Upper lobe of left lung (tissue), 6 donors: ENCODE results near the gene DYNC1LI1. TPM values are rescaled to one million over a fixed set of nuclear protein-coding genes. Genes with fewer than 3 reads are reported as not detected.

Source experiments
- ATAC-seq, 2 donors: fragments of 200-7000 bp; cut with Tn5 transposase; one replicate each; pipeline ENCODE4 v1.9.1; 2022; ENCODE audit warnings: mild to moderate bottlenecking in 2 of 2, moderate library complexity in 2 of 2; ENCODE audit not compliant: low FRiP score in 2 of 2
- DNase-seq, 2 donors: peaks; one replicate each; pipeline ENCODE4 v3.0.0-alpha.2; 2019 to 2020
- H3K27ac ChIP-seq, 4 donors: fragments of 200-600 bp; sonication (generic); one replicate each; pipeline ENCODE4 v1.5.1; 2016 to 2019
- H3K27me3 ChIP-seq, 4 donors: fragments of 200-600 bp; sonication (generic); one replicate each; pipeline ENCODE4 v1.5.1; 2017 to 2019
- H3K36me3 ChIP-seq, 4 donors: fragments of 200-600 bp; sonication (generic); one replicate each; pipeline ENCODE4 v1.5.1; 2016 to 2019
- H3K4me1 ChIP-seq, 4 donors: fragments of 200-600 bp; sonication (generic); one replicate each; pipeline ENCODE4 v1.5.1; 2018 to 2019
- H3K4me3 ChIP-seq, 4 donors: fragments of 200-600 bp; sonication (generic); one replicate each; pipeline ENCODE4 v1.5.1; 2017 to 2019; ENCODE audit warnings: mild to moderate bottlenecking in 2 of 4, moderate library complexity in 1 of 4
- H3K9me3 ChIP-seq, 4 donors: fragments of 200-600 bp; sonication (generic); one replicate each; pipeline ENCODE4 v1.5.1; 2018 to 2019
- CTCF ChIP-seq, 6 experiments: fragments of 450-650 bp in 4 of 6; fragments of 200-600 bp in 2 of 6; sonication (generic) in 2 of 6; IDR thresholded peaks; one replicate each; pipeline ENCODE4 v1.5.1; 2016 to 2019; ENCODE audit warnings: antibody characterized with exemption in 6 of 6
- EP300 ChIP-seq, 4 donors: sonication (generic); formaldehyde crosslinking; IDR thresholded peaks; one replicate each; pipeline ENCODE4 v1.5.1; 2017; ENCODE audit warnings: antibody characterized with exemption in 4 of 4, control low read depth in 2 of 4
- POLR2A ChIP-seq, 4 donors: fragments of 450-650 bp; IDR thresholded peaks; one replicate each; pipeline ENCODE4 v1.5.1; 2016 to 2017; ENCODE audit warnings: antibody characterized with exemption in 4 of 4, mild to moderate bottlenecking in 2 of 4
- POLR2AphosphoS5 ChIP-seq, 2 donors: sonication (generic); formaldehyde crosslinking; IDR thresholded peaks; one replicate each; pipeline ENCODE4 v1.5.1; 2017; ENCODE audit warnings: antibody characterized with exemption in 2 of 2
- WGBS, 2 donors: methylation state at CpG; one replicate each; pipeline ENCODE4 v1.1.5; 2017 to 2018; 5-methylcytosine and 5-hydroxymethylcytosine counted together
- total RNA-seq, 6 donors: library from RNA; depleted of rRNA in 4 of 6; stranded (reverse); fragments of >200 nt in 4 of 6; gene quantifications; one replicate each; pipeline versions ENCODE4 v1.1.0 to v1.2.1, GENCODE V29; 2016 to 2021
- donor health status: DM: no; HTN: no; CAD: no; lungs with moderate emphysema.
- donor health status: DM: no; HTN: yes; CAD: no; lungs with severe emphysema.

The DYNC1LI1 gene
- total RNA-seq, 6 donors from 2014 or later = 16.8 to 42.0 (median 33.8) TPM

- TF ChIP-seq POLR2A (IDR thresholded peaks at IDR 0.05) (peak in 1 of 4 donors; percentile 39), CTCF (IDR thresholded peaks at IDR 0.05) (no peak), POLR2AphosphoS5 (IDR thresholded peaks at IDR 0.05) (peak in 1 of 2 donors; percentile 53)
- 67 to 80% methylated on average over 6 of the region's 6 CpGs for WGBS, 2 donors
- DNase-seq (no peak), ATAC-seq (peak in 1 of 2 donors; percentile 76)
- Histone ChIP-seq H3K9me3 (no peaks in the 10 kb centered on the region), H3K4me3 (no peak overlapping the region), H3K27ac (peak overlapping the region; percentile 7 to 73 (median 42)), H3K36me3 (peaks cover 2 to 57% (median 17%) of the 10 kb centered on the region in 4 donors), H3K27me3 (no peaks in the 10 kb centered on the region), H3K4me1 (peaks cover 0 to 8% (median 2%) of the 10 kb centered on the region in 4 donors)
Observed at GRCh38 chr3:32484436-32484835, 86.2 kb downstream of the DYNC1LI1 start.

- H3K4me3 ChIP-seq = no peak overlapping the region
- peaks cover 0 to 8% (median 2%) of the 10 kb centered on the region in 4 donors for H3K4me1 ChIP-seq
- no peaks in the 10 kb centered on the region for H3K27me3 ChIP-seq
- H3K36me3 ChIP-seq = peaks cover 2 to 64% (median 17%) of the 10 kb centered on the region in 4 donors
- DNase-seq = no peak
- WGBS, 2 donors = 57 to 67% methylated on average over 1 of the region's 1 CpG
- no peak for TF ChIP-seq CTCF (IDR thresholded peaks at IDR 0.05)
- no peak for TF ChIP-seq POLR2AphosphoS5 (IDR thresholded peaks at IDR 0.05)
- TF ChIP-seq POLR2A (IDR thresholded peaks at IDR 0.05) = no peak
- TF ChIP-seq EP300 (IDR thresholded peaks at IDR 0.05) = no peak
- no peaks in the 10 kb centered on the region for H3K9me3 ChIP-seq
- ATAC-seq = no peak
- peak overlapping the region in 2 of 4 donors; percentile 7 to 70 for H3K27ac ChIP-seq
Observed at GRCh38 chr3:32483772-32484171, 86.9 kb downstream of the DYNC1LI1 start.

GRCh38 chr3:32482693-32483092, 88.0 kb downstream of the DYNC1LI1 start:
- H3K27me3 ChIP-seq = no peaks in the 10 kb centered on the region
- DNase-seq (no peak), ATAC-seq (no peak)
- peaks cover 2 to 70% (median 17%) of the 10 kb centered on the region in 4 donors for H3K36me3 ChIP-seq
- H3K9me3 ChIP-seq = no peaks in the 10 kb centered on the region
- TF ChIP-seq EP300 (IDR thresholded peaks at IDR 0.05) = no peak
- no peak for TF ChIP-seq POLR2AphosphoS5 (IDR thresholded peaks at IDR 0.05)
- no peak for TF ChIP-seq POLR2A (IDR thresholded peaks at IDR 0.05)
- no peak for TF ChIP-seq CTCF (IDR thresholded peaks at IDR 0.05)
- H3K27ac ChIP-seq = no peak overlapping the region
- 81 to 84% methylated on average over 1 of the region's 1 CpG for WGBS, 2 donors
- H3K4me1 ChIP-seq = peaks cover 0 to 8% (median 2%) of the 10 kb centered on the region in 4 donors
- H3K4me3 ChIP-seq = no peak overlapping the region

- Histone ChIP-seq H3K4me3 (no peak overlapping the region), H3K27ac (no peak overlapping the region), H3K27me3 (no peaks in the 10 kb centered on the region), H3K4me1 (peaks cover 0 to 8% (median 2%) of the 10 kb centered on the region in 4 donors), H3K36me3 (peaks cover 2 to 64% (median 15%) of the 10 kb centered on the region in 4 donors), H3K9me3 (no peaks in the 10 kb centered on the region)
- WGBS, 2 donors = 90 to 92% methylated on average over 3 of the region's 3 CpGs
- DNase-seq = no peak
- TF ChIP-seq CTCF (IDR thresholded peaks at IDR 0.05) = no peak
- no peak for TF ChIP-seq EP300 (IDR thresholded peaks at IDR 0.05)
- TF ChIP-seq POLR2AphosphoS5 (IDR thresholded peaks at IDR 0.05) = no peak
- no peak for TF ChIP-seq POLR2A (IDR thresholded peaks at IDR 0.05)
- ATAC-seq = no peak
Observed at GRCh38 chr3:32481791-32482631, 88.6 kb downstream of the DYNC1LI1 start.
